ENCODE results near the gene ANKRD33B.

ANKRD33B gene

GRCh38 chr5:10701567-10702039 lies 137.7 kb downstream of the ANKRD33B start:
- H3K4me3 ChIP-seq (ENCODE audit: low read depth, low read length), result no peak overlapping the region
- no peak for DNase-seq (ENCODE audit: low read depth)

GRCh38 chr5:10702040-10702629 lies 138.3 kb downstream of the ANKRD33B start:
- DNase-seq (ENCODE audit: low read depth), result peak; percentile 86
- no peak overlapping the region for H3K4me3 ChIP-seq (ENCODE audit: low read depth, low read length)

- no peak for DNase-seq (ENCODE audit: low read depth)
- no peak overlapping the region for H3K4me3 ChIP-seq (ENCODE audit: low read depth, low read length)
Measured at GRCh38 chr5:10702911-10703491, 139.1 kb downstream of the ANKRD33B start.

- H3K4me3 ChIP-seq (ENCODE audit: low read depth, low read length), result no peak overlapping the region
- DNase-seq (ENCODE audit: low read depth), result no peak
Measured at GRCh38 chr5:10703676-10704075, 139.8 kb downstream of the ANKRD33B start.

GRCh38 chr5:10704949-10705621 lies 141.2 kb downstream of the ANKRD33B start:
- no peak overlapping the region for H3K4me3 ChIP-seq (ENCODE audit: low read depth, low read length)
- DNase-seq (ENCODE audit: low read depth), result peak; percentile 43

GRCh38 chr5:10705747-10706146 lies 141.9 kb downstream of the ANKRD33B start:
- no peak overlapping the region for H3K4me3 ChIP-seq (ENCODE audit: low read depth, low read length)
- no peak for DNase-seq (ENCODE audit: low read depth)

GRCh38 chr5:10706326-10706725 lies 142.5 kb downstream of the ANKRD33B start:
- H3K4me3 ChIP-seq (ENCODE audit: low read depth, low read length), result no peak overlapping the region
- DNase-seq (ENCODE audit: low read depth), result no peak

All from skeletal muscle cell (primary cell).